ENCODE results near the gene TMEM87A. TPM values are rescaled to one million over a fixed set of nuclear protein-coding genes. Genes with fewer than 3 reads are reported as not detected.

TMEM87A gene
- polyA plus RNA-seq, 2 donors = 23.9 to 39.6 TPM

Other genes with a start within 250 kb of the TMEM87A start
- gene PLA2G4D, start 178.9 kb downstream of the TMEM87A start, polyA plus RNA-seq = 1 to 10 TPM; 1.0 to 4.5 TPM
- gene PLA2G4F, start 116.8 kb downstream of the TMEM87A start, polyA plus RNA-seq = 10 to 100 TPM; 12.9 to 21.8 TPM
- 10 to 100 TPM; 20.7 to 31.7 TPM for gene VPS39, start 65.1 kb downstream of the TMEM87A start, polyA plus RNA-seq
- gene GANC, start 232 bp downstream of the TMEM87A start, polyA plus RNA-seq = 10 to 100 TPM; 11.9 to 14.1 TPM
- gene CAPN3, start 86.1 kb upstream of the TMEM87A start, polyA plus RNA-seq = 10 to 100 TPM in 1 of 2 donors, 1 to 10 TPM in 1; 7.4 to 25.8 TPM
- 1 to 10 TPM; 6.0 to 6.6 TPM for gene ZNF106, start 217.7 kb upstream of the TMEM87A start, polyA plus RNA-seq
- 10 to 100 TPM; 22.5 to 30.3 TPM for gene SNAP23, start 222.2 kb upstream of the TMEM87A start, polyA plus RNA-seq

Data from esophagus (tissue), 2 donors.